Smooth muscle cell (in vitro differentiated cells): ENCODE results near the gene ACCS. TPM values are rescaled to one million over a fixed set of nuclear protein-coding genes. Genes with fewer than 3 reads are reported as not detected.
A peak's percentile ranks its signal among the peaks of the same experiment; 100 is the strongest.

Experiments
- DNase-seq: peaks from one replicate; lab custom pipeline; 2025; ENCODE audit not compliant: unreplicated experiment; lab: John Stamatoyannopoulos, UW
- H2AFZ ChIP-seq: fragments of 200-600 bp; sonication (generic); 2 replicates; pipeline ENCODE4 v1.6.0; 2016; ENCODE audit warnings: antibody characterized with exemption, low read depth, mild to moderate bottlenecking
- H3F3A ChIP-seq: fragments of 200-600 bp; sonication (generic); 2 replicates; pipeline ENCODE4 v1.6.0; 2017; ENCODE audit warnings: antibody characterized with exemption, low read depth
- H3K27ac ChIP-seq: fragments of 200-600 bp; sonication (generic); 2 replicates; pipeline ENCODE4 v1.5.1; 2016; ENCODE audit warnings: low read depth, mild to moderate bottlenecking
- H3K27me3 ChIP-seq: fragments of 200-600 bp; sonication (generic); 2 replicates; pipeline ENCODE4 v1.6.1; 2016; ENCODE audit warnings: low read depth, mild to moderate bottlenecking
- H3K36me3 ChIP-seq: fragments of 200-600 bp; sonication (generic); 2 replicates; pipeline ENCODE4 v1.5.1; 2016; ENCODE audit warnings: low read depth
- H3K4me1 ChIP-seq: fragments of 200-600 bp; sonication (generic); 2 replicates; pipeline ENCODE4 v1.5.1; 2016; ENCODE audit warnings: low read depth
- H3K4me2 ChIP-seq: fragments of 200-600 bp; sonication (generic); 2 replicates; pipeline ENCODE4 v1.6.0; 2016; ENCODE audit warnings: mild to moderate bottlenecking
- H3K4me3 ChIP-seq: fragments of 200-600 bp; sonication (generic); 2 replicates; pipeline ENCODE4 v1.5.1; 2016; ENCODE audit warnings: mild to moderate bottlenecking
- H3K79me2 ChIP-seq: fragments of 200-600 bp; sonication (generic); 2 replicates; pipeline ENCODE4 v1.6.0; 2016; ENCODE audit warnings: low read depth, mild to moderate bottlenecking
- H3K9ac ChIP-seq: fragments of 200-600 bp; sonication (generic); 2 replicates; pipeline ENCODE4 v1.6.0; 2016; ENCODE audit warnings: low read depth
- H3K9me3 ChIP-seq: fragments of 200-600 bp; sonication (generic); replicated peaks from 2 replicates; pipeline ENCODE4 v1.5.1; 2016; ENCODE audit warnings: low read depth
- H4K20me1 ChIP-seq: fragments of 200-600 bp; sonication (generic); 2 replicates; pipeline ENCODE4 v1.6.0; 2016; ENCODE audit warnings: low read depth
- WGBS: methylation state at CpG from one replicate; pipeline ENCODE4 v1.1.7; 2016; ENCODE audit warnings: low lambda C conversion rate; 5-methylcytosine and 5-hydroxymethylcytosine counted together
- polyA plus RNA-seq: library from polyadenylated mRNA; unstranded; fragments of >200 nt; fragmentation: Nextera tagmentation; extraction: Ambion mirVana; gene quantifications from 2 replicates; pipeline ENCODE4 v1.2.1, GENCODE V29; 2016
- total RNA-seq: library from RNA; depleted of rRNA; stranded (reverse); fragments of >200 nt; gene quantifications from 2 replicates; pipeline ENCODE4 v1.2.3, GENCODE V29; 2014
- TF ChIP-seq, protein P1 (sequence below): fragments of 200-600 bp; sonication (generic); IDR thresholded peaks from 2 replicates; pipeline ENCODE4 v1.5.1; 2017; ENCODE audit warnings: borderline replicate concordance, mild to moderate bottlenecking, antibody characterized with exemption; ENCODE audit not compliant: insufficient read depth, poor library complexity, severe bottlenecking

ACCS gene
- total and polyA plus RNA-seq, 2 experiments from 2014 or later, result 3.5 to 4.1 TPM

DNA sequence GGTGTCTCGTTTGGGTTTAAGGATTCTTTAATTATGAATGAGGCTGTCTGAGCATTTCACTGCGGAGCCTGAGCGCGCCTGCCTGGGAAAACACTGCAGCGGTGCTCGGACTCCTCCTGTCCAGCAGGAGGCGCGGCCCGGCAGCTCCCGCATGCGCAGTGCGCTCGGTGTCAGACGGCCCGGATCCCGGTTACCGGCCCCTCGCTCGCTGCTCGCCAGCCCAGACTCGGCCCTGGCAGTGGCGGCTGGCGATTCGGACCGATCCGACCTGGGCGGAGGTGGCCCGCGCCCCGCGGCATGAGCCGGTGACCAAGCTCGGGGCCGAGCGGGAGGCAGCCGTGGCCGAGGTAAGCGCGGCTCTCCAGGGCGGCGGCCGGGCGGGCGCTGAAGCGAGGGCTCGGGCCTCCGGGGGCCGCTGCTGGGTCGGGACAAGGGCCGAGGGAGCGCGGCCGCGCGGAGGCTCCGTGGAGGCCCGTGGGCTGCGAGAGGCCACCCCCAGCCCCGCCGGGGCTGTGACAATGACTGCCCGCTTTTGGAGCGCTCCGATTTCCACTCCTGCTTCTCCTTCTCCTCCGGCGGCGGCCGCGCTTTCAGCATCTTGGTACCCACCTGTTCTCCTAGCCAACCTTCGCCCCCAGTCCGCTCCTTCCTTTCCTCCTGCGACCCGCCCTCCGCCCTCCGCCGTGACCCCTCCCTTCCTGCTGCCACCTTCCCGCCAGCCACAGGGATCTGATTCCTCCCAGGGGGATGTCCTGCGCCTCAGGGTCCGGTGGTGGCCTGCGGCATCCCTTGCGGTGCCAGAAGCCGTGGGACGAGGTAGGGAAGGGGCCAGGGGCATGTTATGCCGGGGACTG lies 29.7 kb downstream of the ACCS start, which contains the start of gene EXT2:
Gene EXT2, plus strand, starts transcription at position 173 of the 854 bp plus-strand sequence. CDS start 12,035 bp downstream, outside the sequence.
- no peaks in the 10 kb centered on the region for H3K27me3 ChIP-seq
- peaks cover 9% of the 10 kb centered on the region for H3K4me1 ChIP-seq
- H3K4me3 ChIP-seq, result peak within 1 kb of the TSS; percentile 79
- H4K20me1 ChIP-seq, result peaks cover 45% of the 10 kb centered on the region
- peaks cover 12% of the 10 kb centered on the region for H3K79me2 ChIP-seq
- peak within 1 kb of the TSS; percentile 91 for H3K4me2 ChIP-seq
- no peaks in the 10 kb centered on the region for H3K36me3 ChIP-seq
- TF ChIP-seq, protein P1, sequence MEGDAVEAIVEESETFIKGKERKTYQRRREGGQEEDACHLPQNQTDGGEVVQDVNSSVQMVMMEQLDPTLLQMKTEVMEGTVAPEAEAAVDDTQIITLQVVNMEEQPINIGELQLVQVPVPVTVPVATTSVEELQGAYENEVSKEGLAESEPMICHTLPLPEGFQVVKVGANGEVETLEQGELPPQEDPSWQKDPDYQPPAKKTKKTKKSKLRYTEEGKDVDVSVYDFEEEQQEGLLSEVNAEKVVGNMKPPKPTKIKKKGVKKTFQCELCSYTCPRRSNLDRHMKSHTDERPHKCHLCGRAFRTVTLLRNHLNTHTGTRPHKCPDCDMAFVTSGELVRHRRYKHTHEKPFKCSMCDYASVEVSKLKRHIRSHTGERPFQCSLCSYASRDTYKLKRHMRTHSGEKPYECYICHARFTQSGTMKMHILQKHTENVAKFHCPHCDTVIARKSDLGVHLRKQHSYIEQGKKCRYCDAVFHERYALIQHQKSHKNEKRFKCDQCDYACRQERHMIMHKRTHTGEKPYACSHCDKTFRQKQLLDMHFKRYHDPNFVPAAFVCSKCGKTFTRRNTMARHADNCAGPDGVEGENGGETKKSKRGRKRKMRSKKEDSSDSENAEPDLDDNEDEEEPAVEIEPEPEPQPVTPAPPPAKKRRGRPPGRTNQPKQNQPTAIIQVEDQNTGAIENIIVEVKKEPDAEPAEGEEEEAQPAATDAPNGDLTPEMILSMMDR, result peak; percentile 80
- H3K27ac ChIP-seq, result no peak within 1 kb of the TSS
- H3K9ac ChIP-seq, result peak within 1 kb of the TSS; percentile 66
- peak within 1 kb of the TSS; percentile 90 for H2AFZ ChIP-seq
- peak; percentile 74 for DNase-seq
- no peaks in the 10 kb centered on the region for H3K9me3 ChIP-seq
- under 1% methylated on average over 58 of the region's 83 CpGs for WGBS
- no peaks in the 10 kb centered on the region for H3F3A ChIP-seq

DNA sequence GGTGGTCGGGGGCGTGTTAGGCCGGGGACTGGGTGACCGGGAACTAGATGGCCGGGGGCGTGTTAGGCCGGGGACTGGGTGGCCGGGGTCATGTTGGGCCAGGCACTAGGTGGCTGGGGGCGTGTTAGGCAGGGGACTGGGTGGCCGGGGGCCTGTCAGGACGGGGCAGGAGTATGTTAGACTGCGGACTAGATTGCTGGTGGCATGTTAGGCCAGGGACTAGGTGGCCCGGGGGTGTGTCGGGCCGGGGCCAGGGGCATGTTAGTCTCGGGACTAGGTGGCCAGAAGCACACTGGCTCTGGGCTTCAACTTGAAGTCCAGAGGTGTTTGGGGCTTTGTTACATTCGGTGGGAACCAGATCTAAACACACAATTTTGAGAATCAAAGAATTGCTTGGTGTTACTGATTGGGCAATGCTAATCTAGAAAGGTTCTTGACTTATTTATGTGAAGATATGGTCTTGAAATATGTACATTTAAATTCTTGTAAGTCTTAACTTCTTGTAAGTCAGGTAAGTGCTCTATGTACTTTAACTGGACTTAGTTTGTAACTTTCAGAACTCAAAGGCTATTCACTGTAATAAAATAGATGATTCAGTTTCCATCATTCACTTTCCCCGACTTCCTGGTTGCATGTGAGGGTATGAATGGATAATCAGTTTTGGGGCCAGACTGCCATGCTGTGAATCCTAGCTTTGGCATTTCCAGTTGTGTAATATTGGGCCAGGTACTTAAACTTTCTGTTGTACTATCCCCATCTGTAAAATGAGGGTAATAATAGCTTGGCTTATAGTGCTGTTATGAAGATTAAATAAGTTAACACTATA lies 30.5 kb downstream of the ACCS start:
- Histone ChIP-seq H3K9me3 (no peaks in the 10 kb centered on the region), H2AFZ (peak overlapping the region; percentile 90), H3K36me3 (no peaks in the 10 kb centered on the region), H3K4me2 (peak overlapping the region; percentile 91), H3F3A (no peaks in the 10 kb centered on the region), H3K27ac (no peak overlapping the region), H3K4me3 (peak overlapping the region; percentile 79), H3K79me2 (peaks cover 17% of the 10 kb centered on the region), H3K27me3 (no peaks in the 10 kb centered on the region), H3K9ac (peak overlapping the region; percentile 66), H4K20me1 (peaks cover 53% of the 10 kb centered on the region), H3K4me1 (peaks cover 9% of the 10 kb centered on the region)
- DNase-seq, result no peak
- WGBS, result 32% methylated on average over 7 of the region's 18 CpGs
- TF ChIP-seq, protein P1, result no peak

DNA sequence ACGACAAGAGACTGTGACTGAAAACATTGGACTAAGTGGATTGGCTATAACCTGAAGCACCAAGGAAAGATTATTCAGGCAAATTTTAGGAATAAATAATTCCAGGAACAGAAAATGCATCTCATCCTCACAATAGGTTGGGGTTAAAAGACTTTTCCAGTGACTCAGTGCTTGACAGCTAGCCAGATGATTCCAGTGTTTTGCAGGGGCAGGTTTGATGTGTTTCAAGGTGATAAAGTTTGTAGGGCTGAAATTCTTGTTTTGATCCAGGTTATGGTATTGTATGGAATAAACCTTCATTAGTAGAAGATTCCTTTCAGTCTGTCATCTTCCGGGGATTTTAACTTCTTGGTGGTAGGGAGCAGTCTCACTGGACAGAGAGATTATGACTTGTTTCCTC lies 31.8 kb downstream of the ACCS start:
- Histone ChIP-seq H3K27ac (no peak overlapping the region), H3K27me3 (no peaks in the 10 kb centered on the region), H4K20me1 (peaks cover 66% of the 10 kb centered on the region), H3K36me3 (no peaks in the 10 kb centered on the region), H3K4me3 (no peak overlapping the region), H3F3A (no peaks in the 10 kb centered on the region), H2AFZ (no peak overlapping the region), H3K4me1 (peaks cover 9% of the 10 kb centered on the region), H3K9ac (no peak overlapping the region), H3K79me2 (peaks cover 23% of the 10 kb centered on the region), H3K4me2 (no peak overlapping the region), H3K9me3 (no peaks in the 10 kb centered on the region)
- TF ChIP-seq, protein P1, result no peak
- DNase-seq, result no peak
- 93% methylated on average over 2 of the region's 2 CpGs for WGBS
